Activated naive CD4-positive, alpha-beta T cell treated with Interleukin-2 at 50 U/mL for 16 hours (primary cell): ENCODE measurements around the gene GRIN2C.

Experiments used
- DNase-seq: peaks from one replicate; pipeline ENCODE4 v3.0.0-alpha.2; 2020

The GRIN2C gene

DNA sequence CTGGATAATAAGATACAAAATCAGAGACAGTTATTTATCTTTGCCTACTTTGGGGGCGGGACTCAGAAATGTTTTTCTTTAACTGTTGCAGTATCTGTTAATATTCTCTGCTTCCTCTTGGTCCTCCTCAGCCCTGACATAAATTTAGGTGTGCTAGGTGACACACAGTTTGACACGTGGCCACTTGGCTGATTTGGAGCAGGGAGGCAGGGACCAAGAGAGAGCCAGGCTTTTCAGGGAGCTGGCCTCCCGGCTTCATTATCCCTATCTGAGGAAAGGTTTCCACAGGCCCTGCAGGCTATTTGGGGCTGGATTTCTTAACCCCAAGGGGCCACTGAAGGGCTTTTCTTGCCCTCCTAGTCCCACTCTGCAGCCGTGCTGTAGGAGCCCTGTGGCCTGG, 63.5 kb downstream of the GRIN2C start:
- DNase-seq, result no peak

DNA sequence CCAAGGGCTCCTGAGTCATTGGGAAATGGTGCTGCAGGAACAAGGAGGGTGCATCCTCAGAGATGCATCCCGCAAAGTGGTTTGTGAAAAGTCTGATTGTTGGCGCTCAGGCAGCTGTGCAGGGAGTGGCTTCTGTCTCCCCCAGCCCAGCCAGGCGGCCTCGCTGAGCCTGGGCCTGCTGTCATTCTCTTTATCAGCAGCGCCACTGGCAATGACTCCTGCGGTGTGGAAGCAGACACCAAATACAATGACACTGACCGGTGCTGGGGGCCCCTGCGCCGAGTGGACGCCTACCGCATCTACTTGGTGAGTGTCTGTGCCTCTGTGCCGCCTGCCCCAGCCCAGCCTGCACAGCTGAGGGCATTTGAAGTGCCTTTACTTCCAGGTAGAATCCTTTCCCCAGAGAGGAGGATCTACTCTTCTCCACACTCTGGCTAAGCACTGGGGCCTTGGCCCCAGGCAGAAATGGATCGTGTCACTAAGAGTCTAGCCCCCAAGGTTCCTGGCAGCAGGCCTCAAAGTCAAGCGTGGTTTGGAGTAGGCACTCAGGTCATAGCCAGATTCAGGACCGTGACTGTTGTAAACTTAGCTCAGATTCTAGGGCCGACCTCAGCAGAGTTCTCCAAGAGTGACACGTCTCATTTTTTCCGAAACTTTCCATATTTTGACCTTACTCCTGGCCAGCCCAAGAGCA, 64.2 kb downstream of the GRIN2C start:
- DNase-seq, result no peak

DNA sequence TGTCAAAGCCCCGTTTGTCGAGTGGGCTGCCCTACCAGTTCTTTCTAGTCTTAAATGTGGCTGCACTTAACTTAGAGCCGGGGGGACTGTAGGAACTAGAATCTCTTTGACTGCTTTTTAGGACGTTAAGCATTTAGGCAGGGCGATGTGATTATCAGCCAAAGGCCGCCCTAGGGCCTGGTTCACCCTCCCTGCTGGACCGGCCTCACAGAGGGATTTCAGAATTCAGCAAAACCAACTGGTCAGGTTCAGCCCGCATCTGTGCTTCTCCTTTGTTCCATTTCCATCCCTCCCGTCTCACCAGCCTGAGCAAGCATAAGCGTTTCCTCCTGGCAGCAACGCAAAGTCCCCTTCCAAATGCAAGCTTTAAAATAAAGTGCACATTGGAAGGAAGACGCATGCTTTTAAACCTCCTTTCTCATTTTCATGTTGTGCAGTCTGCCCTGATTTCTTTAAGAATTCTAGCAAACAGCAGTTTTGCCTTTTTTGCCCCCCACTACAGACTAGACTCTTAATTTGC, 67.0 kb downstream of the GRIN2C start:
- no peak for DNase-seq
